ENCODE results near the gene PAWR. TPM values are rescaled to one million over a fixed set of nuclear protein-coding genes. Genes with fewer than 3 reads are reported as not detected.

The PAWR gene
- total RNA-seq, 1 experiment from 2014 or later = 204 TPM

GRCh38 chr12:79591988-79592387 lies 98.8 kb downstream of the PAWR start:
- DNase-seq = no peak
- Histone ChIP-seq H4K20me1 (ENCODE audit: insufficient read depth) (no peaks in the 10 kb centered on the region), H3K79me2 (ENCODE audit: low read depth) (no peaks in the 10 kb centered on the region), H3F3A (ENCODE audit: insufficient read depth, low read depth) (0 out of 2 replicates have a peak, but pooled peaks cover 3% of the 10 kb centered on the region), H3K4me3 (no peak overlapping the region), H3K4me2 (no peak overlapping the region), H3K27ac (no peak overlapping the region), H3K9me3 (ENCODE audit: insufficient read depth, low read depth) (0 out of 2 replicates have a peak, but pooled peaks cover 3% of the 10 kb centered on the region), H2AFZ (no peak overlapping the region), H3K4me1 (replicated peaks; ENCODE audit: insufficient read depth) (no peaks in the 10 kb centered on the region), H3K9me2 (ENCODE audit: insufficient read depth) (no peaks in the 10 kb centered on the region), H3K36me3 (ENCODE audit: low read depth) (peaks cover 19% of the 10 kb centered on the region; the same call in 1 of the 2 replicates), H3K27me3 (ENCODE audit: insufficient read depth, low read depth) (no peaks in the 10 kb centered on the region)
- intact Hi-C loops (cut with micrococcal nuclease; ENCODE audit: unreplicated experiment) = no loop called here
- ChIA-PET CTCF (no interaction called here), POLR2A (ENCODE audit: unreplicated experiment) (no interaction called here)
- no TSS peak for BruUV-seq (replicated peaks)
- TF ChIP-seq CTCF (conservative IDR thresholded peaks at IDR 0.05) (no peak), EZH2 (IDR thresholded peaks at IDR 0.05; ENCODE audit: low read depth) (no peak)

- H3K4me1 ChIP-seq (replicated peaks; ENCODE audit: insufficient read depth) = no peaks in the 10 kb centered on the region
- no peak for DNase-seq
- H3K36me3 ChIP-seq (ENCODE audit: low read depth) = peaks cover 26% of the 10 kb centered on the region
- no peak overlapping the region for H2AFZ ChIP-seq
- no peak overlapping the region for H3K27ac ChIP-seq
- no peak for TF ChIP-seq CTCF (conservative IDR thresholded peaks at IDR 0.05)
- no peak for TF ChIP-seq EZH2 (IDR thresholded peaks at IDR 0.05; ENCODE audit: low read depth)
- BruUV-seq (replicated peaks) = no TSS peak
- no peak overlapping the region for H3K4me2 ChIP-seq
- CTCF ChIA-PET = no interaction called here
- no peak overlapping the region for H3K4me3 ChIP-seq
- POLR2A ChIA-PET (ENCODE audit: unreplicated experiment) = no interaction called here
- H3K9me2 ChIP-seq (ENCODE audit: insufficient read depth) = no peaks in the 10 kb centered on the region
- intact Hi-C loops (cut with micrococcal nuclease; ENCODE audit: unreplicated experiment) = no loop called here
- no peaks in the 10 kb centered on the region for H3K27me3 ChIP-seq (ENCODE audit: insufficient read depth, low read depth)
- no peaks in the 10 kb centered on the region for H3K9me3 ChIP-seq (ENCODE audit: insufficient read depth, low read depth)
- H4K20me1 ChIP-seq (ENCODE audit: insufficient read depth) = no peaks in the 10 kb centered on the region
- no peaks in the 10 kb centered on the region for H3K79me2 ChIP-seq (ENCODE audit: low read depth)
- H3F3A ChIP-seq (ENCODE audit: insufficient read depth, low read depth) = 0 out of 2 replicates have a peak, but pooled peaks cover 6% of the 10 kb centered on the region
These were observed 100.0 kb downstream of the PAWR start for GRCh38 chr12:79590751-79591150.

- Histone ChIP-seq H2AFZ (no peak overlapping the region), H4K20me1 (ENCODE audit: insufficient read depth) (no peaks in the 10 kb centered on the region), H3K4me1 (replicated peaks; ENCODE audit: insufficient read depth) (no peaks in the 10 kb centered on the region), H3K4me2 (no peak overlapping the region), H3K36me3 (ENCODE audit: low read depth) (peaks cover 23% of the 10 kb centered on the region), H3K79me2 (ENCODE audit: low read depth) (no peaks in the 10 kb centered on the region), H3K4me3 (no peak overlapping the region), H3F3A (ENCODE audit: insufficient read depth, low read depth) (0 out of 2 replicates have a peak, but pooled peaks cover 3% of the 10 kb centered on the region), H3K9me2 (ENCODE audit: insufficient read depth) (no peaks in the 10 kb centered on the region), H3K27me3 (ENCODE audit: insufficient read depth, low read depth) (no peaks in the 10 kb centered on the region), H3K27ac (no peak overlapping the region), H3K9me3 (ENCODE audit: insufficient read depth, low read depth) (no peaks in the 10 kb centered on the region)
- TF ChIP-seq EZH2 (IDR thresholded peaks at IDR 0.05; ENCODE audit: low read depth) (no peak), CTCF (conservative IDR thresholded peaks at IDR 0.05) (no peak)
- intact Hi-C loops (cut with micrococcal nuclease; ENCODE audit: unreplicated experiment) = no loop called here
- DNase-seq = no peak
- BruUV-seq (replicated peaks) = no TSS peak
- ChIA-PET CTCF (no interaction called here), POLR2A (ENCODE audit: unreplicated experiment) (no interaction called here)
These were observed 103.4 kb downstream of the PAWR start for GRCh38 chr12:79587368-79587767.
